BLaER1 treated with 17β-estradiol and CSF1 and Interleukin-3, amounts not matched to agents 10 nM and 100 nM (cell line): Measurements from ENCODE around the gene GPR108.
A peak's percentile ranks its signal among the peaks of the same experiment; 100 is the strongest.

Experiments
- H3K27ac ChIP-seq, 11 experiments: shearing (Covaris generic); formaldehyde crosslinking; 2 replicates each; pipeline ENCODE4 v1.8.1; 2022
- H3K27me3 ChIP-seq, 11 experiments: shearing (Covaris generic); formaldehyde crosslinking; 2 replicates each; pipeline ENCODE4 v1.8.1; 2022
- H3K36me3 ChIP-seq, 11 experiments: shearing (Covaris generic); formaldehyde crosslinking; 2 replicates each; pipeline ENCODE4 v1.8.1; 2022
- H3K4me1 ChIP-seq, 10 experiments: shearing (Covaris generic); formaldehyde crosslinking; 2 replicates each; pipeline ENCODE4 v1.8.1; 2022
- H3K4me2 ChIP-seq, 11 experiments: shearing (Covaris generic); formaldehyde crosslinking; 2 replicates each; pipeline ENCODE4 v1.8.1; 2022
- H3K4me3 ChIP-seq, 10 experiments: shearing (Covaris generic); formaldehyde crosslinking; 2 replicates each; pipeline ENCODE4 v1.8.1; 2022
- H3K9ac ChIP-seq, 11 experiments: shearing (Covaris generic); formaldehyde crosslinking; 2 replicates each; pipeline ENCODE4 v1.8.1; 2022
- H3K9me3 ChIP-seq, 11 experiments: shearing (Covaris generic); formaldehyde crosslinking; replicated peaks in 1 of 11; 2 replicates each; pipeline ENCODE4 v1.8.1; 2022
- H4K20me1 ChIP-seq, 11 experiments: shearing (Covaris generic); formaldehyde crosslinking; 2 replicates each; pipeline ENCODE4 v1.8.1; 2022
- Cebpa-rat ChIP-seq, 11 experiments: shearing (Covaris generic); IDR thresholded peaks; 2 replicates each; pipeline ENCODE4 v1.8.1; 2022

GPR108 gene

DNA sequence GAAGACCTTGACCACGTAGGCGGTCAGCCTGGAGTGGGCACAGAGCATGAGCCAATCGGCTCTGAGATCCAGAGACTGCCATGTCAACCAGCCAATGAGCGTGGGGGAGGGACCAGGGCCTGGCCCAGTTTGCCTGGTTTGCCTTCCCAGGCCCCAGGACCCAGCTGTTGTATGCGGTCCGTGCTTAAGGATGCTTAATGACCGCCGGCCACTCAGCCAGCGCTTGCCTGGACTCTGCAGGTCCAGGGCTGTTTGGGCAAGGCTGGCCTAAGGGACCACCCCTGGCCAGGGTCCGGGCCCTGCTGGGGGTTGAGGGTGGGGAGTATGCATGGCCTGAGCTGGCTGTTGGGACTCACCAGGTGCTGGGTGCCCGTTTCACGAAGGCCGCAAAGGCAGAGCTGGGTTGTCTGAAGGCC is 44.3 kb downstream of the GPR108 start:
- Histone ChIP-seq H3K4me3 (no peak overlapping the region), H3K36me3 (peaks cover 0 to 93% (median 25%) of the 10 kb centered on the region in 11 experiments; a peak in 14 of 22 replicates), H3K9ac (no peak overlapping the region), H3K4me2 (no peak overlapping the region), H3K27ac (no peak overlapping the region), H3K4me1 (no peaks in the 10 kb centered on the region), H3K9me3 (peaks cover 4 to 32% (median 6%) of the 10 kb centered on the region in 11 experiments; a peak in 14 of 22 replicates), H3K27me3 (no peaks in the 10 kb centered on the region), H4K20me1 (peaks cover 0 to 17% (median 0%) of the 10 kb centered on the region in 11 experiments; a peak in 1 of 22 replicates)
- no peak for TF ChIP-seq Cebpa-rat (IDR thresholded peaks at IDR 0.05)

DNA sequence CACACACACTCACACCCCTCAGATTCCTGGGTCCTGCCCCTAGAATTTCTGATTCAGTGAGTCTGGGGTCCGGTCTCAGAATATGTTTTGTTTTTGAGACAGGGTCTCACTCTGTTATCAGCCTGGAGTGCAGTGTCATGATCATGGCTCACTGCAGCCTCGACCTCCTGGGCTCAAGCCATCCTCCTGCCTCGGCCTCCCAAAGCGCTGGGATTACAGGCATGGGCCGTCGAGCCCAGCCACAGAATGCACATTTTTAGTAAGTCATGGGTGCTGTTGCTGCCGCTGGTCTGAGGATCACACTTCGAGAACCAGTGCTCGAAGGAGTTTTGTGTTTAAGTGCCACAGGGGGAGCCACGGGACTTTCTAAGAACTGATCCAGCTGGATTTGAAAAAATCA is 45.4 kb downstream of the GPR108 start:
- H3K36me3 ChIP-seq: peaks cover 0 to 93% (median 25%) of the 10 kb centered on the region in 11 experiments; a peak in 14 of 22 replicates

DNA sequence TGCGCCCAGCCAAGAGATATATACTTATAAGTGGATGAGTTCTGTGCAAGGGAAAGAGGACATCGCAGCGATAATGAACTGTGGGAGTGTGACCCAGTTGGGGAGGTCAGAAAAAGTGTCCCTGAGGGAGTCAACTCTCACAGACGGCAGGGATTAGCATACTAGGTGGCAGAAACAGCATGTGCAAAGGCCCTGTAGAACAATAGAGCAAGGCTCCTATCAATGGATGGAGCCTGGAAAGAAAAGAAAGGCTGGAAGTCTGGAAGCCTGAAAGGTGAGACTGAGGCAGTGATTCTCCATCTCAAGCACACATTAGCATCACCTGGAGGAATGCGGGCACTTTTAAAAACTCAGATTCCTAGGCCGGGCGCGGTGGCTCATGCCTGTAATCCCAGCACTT is 46.0 kb downstream of the GPR108 start:
- no peak overlapping the region for H3K4me3 ChIP-seq
- no peak overlapping the region for H3K27ac ChIP-seq
- H3K9me3 ChIP-seq: peaks cover 4 to 32% (median 6%) of the 10 kb centered on the region in 11 experiments; a peak in 14 of 22 replicates
- no peak overlapping the region for H3K4me2 ChIP-seq
- no peaks in the 10 kb centered on the region for H3K27me3 ChIP-seq
- H3K9ac ChIP-seq: no peak overlapping the region
- 0 out of 20 replicates have a peak, but pooled peaks cover 0 to 2% (median 0%) of the 10 kb centered on the region in 10 experiments for H3K4me1 ChIP-seq
- no peak for TF ChIP-seq Cebpa-rat (IDR thresholded peaks at IDR 0.05)
- H3K36me3 ChIP-seq: peaks cover 0 to 95% (median 25%) of the 10 kb centered on the region in 11 experiments; a peak in 14 of 22 replicates
- H4K20me1 ChIP-seq: peaks cover 0 to 12% (median 0%) of the 10 kb centered on the region in 11 experiments; a peak in 1 of 22 replicates

More for the DNA sequence above, 45.4 kb downstream of the GPR108 start:
- Histone ChIP-seq H4K20me1 (peaks cover 0 to 12% (median 0%) of the 10 kb centered on the region in 11 experiments; a peak in 1 of 22 replicates), H3K4me2 (no peak overlapping the region), H3K27ac (no peak overlapping the region), H3K4me3 (no peak overlapping the region), H3K9ac (no peak overlapping the region), H3K27me3 (no peaks in the 10 kb centered on the region), H3K9me3 (peaks cover 4 to 32% (median 6%) of the 10 kb centered on the region in 11 experiments; a peak in 14 of 22 replicates), H3K4me1 (no peaks in the 10 kb centered on the region)
- TF ChIP-seq Cebpa-rat (IDR thresholded peaks at IDR 0.05): no peak

GRCh38 chr19:6690160-6690885 is 47.1 kb downstream of the GPR108 start:
- Histone ChIP-seq H3K9me3 (peaks cover 4 to 32% (median 6%) of the 10 kb centered on the region in 11 experiments; a peak in 14 of 22 replicates), H3K9ac (no peak overlapping the region), H3K4me2 (no peak overlapping the region), H3K27ac (no peak overlapping the region), H4K20me1 (peaks cover 0 to 18% (median 0%) of the 10 kb centered on the region in 11 experiments; a peak in 1 of 22 replicates), H3K4me1 (peaks cover 0 to 3% (median 0%) of the 10 kb centered on the region in 10 experiments; a peak in 1 of 20 replicates), H3K4me3 (no peak overlapping the region), H3K36me3 (peaks cover 0 to 98% (median 25%) of the 10 kb centered on the region in 11 experiments; a peak in 14 of 22 replicates), H3K27me3 (no peaks in the 10 kb centered on the region)
- no peak for TF ChIP-seq Cebpa-rat (IDR thresholded peaks at IDR 0.05)

- H3K4me1 ChIP-seq: peaks cover 0 to 3% (median 0%) of the 10 kb centered on the region in 10 experiments; a peak in 1 of 20 replicates
- H3K36me3 ChIP-seq: peaks cover 0 to 95% (median 23%) of the 10 kb centered on the region in 11 experiments; a peak in 12 of 22 replicates
- H3K27ac ChIP-seq: no peak overlapping the region
- H3K9ac ChIP-seq: no peak overlapping the region
- TF ChIP-seq Cebpa-rat (IDR thresholded peaks at IDR 0.05): no peak
- H3K9me3 ChIP-seq: peaks cover 0 to 16% (median 5%) of the 10 kb centered on the region in 11 experiments; a peak in 13 of 22 replicates
- H3K4me2 ChIP-seq: no peak overlapping the region
- H3K4me3 ChIP-seq: no peak overlapping the region
- H3K27me3 ChIP-seq: no peaks in the 10 kb centered on the region
- peaks cover 0 to 7% (median 0%) of the 10 kb centered on the region in 11 experiments; a peak in 2 of 22 replicates for H4K20me1 ChIP-seq
Observed at GRCh38 chr19:6687114-6687513, 50.3 kb downstream of the GPR108 start.

DNA sequence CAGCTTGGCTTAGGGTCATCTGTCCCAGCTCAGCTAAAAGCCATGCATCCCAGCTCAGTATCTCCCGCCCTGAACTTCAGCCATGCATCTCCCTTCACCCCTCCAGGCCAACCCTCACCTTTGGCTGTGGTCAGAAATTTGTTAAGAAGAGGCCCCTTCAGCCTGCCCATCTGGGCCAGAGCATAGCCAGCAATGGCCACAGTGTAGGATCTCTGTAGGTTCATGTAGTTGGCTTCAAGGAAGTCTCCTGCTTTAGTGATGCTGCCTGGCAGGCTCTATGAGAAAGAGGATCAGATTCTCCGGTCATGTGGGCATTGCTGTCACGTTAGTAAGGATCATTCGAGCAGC is 50.8 kb downstream of the GPR108 start:
- Histone ChIP-seq H3K4me1 (peaks cover 0 to 3% (median 0%) of the 10 kb centered on the region in 10 experiments; a peak in 1 of 20 replicates), H3K27me3 (no peaks in the 10 kb centered on the region), H4K20me1 (peaks cover 0 to 12% (median 0%) of the 10 kb centered on the region in 11 experiments; a peak in 3 of 22 replicates), H3K4me2 (no peak overlapping the region), H3K9ac (no peak overlapping the region), H3K27ac (no peak overlapping the region), H3K4me3 (no peak overlapping the region), H3K36me3 (peaks cover 0 to 95% (median 23%) of the 10 kb centered on the region in 11 experiments; a peak in 12 of 22 replicates), H3K9me3 (peaks cover 0 to 16% (median 5%) of the 10 kb centered on the region in 11 experiments; a peak in 13 of 22 replicates)
- TF ChIP-seq Cebpa-rat (IDR thresholded peaks at IDR 0.05): no peak

GRCh38 chr19:6685962-6686627 is 51.3 kb downstream of the GPR108 start:
- Histone ChIP-seq H4K20me1 (peaks cover 0 to 15% (median 0%) of the 10 kb centered on the region in 11 experiments; a peak in 3 of 22 replicates), H3K9ac (no peak overlapping the region), H3K4me1 (peaks cover 0 to 3% (median 0%) of the 10 kb centered on the region in 10 experiments; a peak in 1 of 20 replicates), H3K27ac (no peak overlapping the region), H3K9me3 (peaks cover 0 to 16% (median 5%) of the 10 kb centered on the region in 11 experiments; a peak in 13 of 22 replicates), H3K4me3 (no peak overlapping the region), H3K36me3 (peaks cover 0 to 95% (median 23%) of the 10 kb centered on the region in 11 experiments; a peak in 12 of 22 replicates), H3K4me2 (no peak overlapping the region), H3K27me3 (no peaks in the 10 kb centered on the region)
- TF ChIP-seq Cebpa-rat (IDR thresholded peaks at IDR 0.05): no peak

- TF ChIP-seq Cebpa-rat (IDR thresholded peaks at IDR 0.05): 0 out of 22 replicates have a peak, but pooled peaks of 1 of the 11 experiments have one; percentile 13
- Histone ChIP-seq H4K20me1 (peaks cover 0 to 15% (median 0%) of the 10 kb centered on the region in 11 experiments; a peak in 3 of 22 replicates), H3K4me3 (no peak overlapping the region), H3K4me1 (peaks cover 0 to 3% (median 0%) of the 10 kb centered on the region in 10 experiments; a peak in 4 of 20 replicates), H3K9ac (no peak overlapping the region), H3K4me2 (no peak overlapping the region), H3K9me3 (peaks cover 0 to 18% (median 5%) of the 10 kb centered on the region in 11 experiments; a peak in 13 of 22 replicates), H3K27ac (no peak overlapping the region), H3K27me3 (no peaks in the 10 kb centered on the region), H3K36me3 (peaks cover 0 to 95% (median 22%) of the 10 kb centered on the region in 11 experiments; a peak in 12 of 22 replicates)
Observed at GRCh38 chr19:6685482-6685881, 51.9 kb downstream of the GPR108 start.
